ENCODE measurements around the gene ZNHIT2. TPM values are rescaled to one million over a fixed set of nuclear protein-coding genes. Genes with fewer than 3 reads are reported as not detected.

The ZNHIT2 gene
- total and polyA plus RNA-seq, 8 donors: 2.4 to 130 (median 18.9) TPM; not detected in 1

GRCh38 chr11:65072631-65072966 is 44.9 kb downstream of the ZNHIT2 start:
- Histone ChIP-seq H3K36me3 (no peaks in the 10 kb centered on the region), H3K4me3 (no peak overlapping the region), H3K27me3 (no peaks in the 10 kb centered on the region), H3K9me3 (no peaks in the 10 kb centered on the region), H3K4me1 (no peaks in the 10 kb centered on the region), H3K27ac (no peak overlapping the region)
- intact Hi-C loops (cut with DNase I; ENCODE audit: low total_unique reads): no loop called here
- DNase-seq: no peak
- WGBS, 5 donors: 12 to 59% (median 39%) methylated on average over 1 of the region's 1 CpG
- TF ChIP-seq POLR2A (IDR thresholded peaks at IDR 0.05): no peak
- TF ChIP-seq POLR2AphosphoS5 (IDR thresholded peaks at IDR 0.05): no peak
- no peak for TF ChIP-seq EP300 (IDR thresholded peaks at IDR 0.05)
- TF ChIP-seq CTCF (IDR thresholded peaks at IDR 0.05): no peak

- Histone ChIP-seq H3K27me3 (no peaks in the 10 kb centered on the region), H3K4me3 (no peak overlapping the region), H3K36me3 (no peaks in the 10 kb centered on the region), H3K4me1 (no peaks in the 10 kb centered on the region), H3K27ac (no peak overlapping the region), H3K9me3 (no peaks in the 10 kb centered on the region)
- WGBS, 5 donors: 55 to 68% (median 64%) methylated on average over 4 of the region's 4 CpGs
- DNase-seq: no peak
- intact Hi-C loops (cut with DNase I; ENCODE audit: low total_unique reads): no loop called here
- TF ChIP-seq POLR2A (IDR thresholded peaks at IDR 0.05): no peak
- no peak for TF ChIP-seq EP300 (IDR thresholded peaks at IDR 0.05)
- no peak for TF ChIP-seq CTCF (IDR thresholded peaks at IDR 0.05)
- no peak for TF ChIP-seq POLR2AphosphoS5 (IDR thresholded peaks at IDR 0.05)
These were observed 45.4 kb downstream of the ZNHIT2 start for GRCh38 chr11:65071907-65072630.

- Histone ChIP-seq H3K9me3 (no peaks in the 10 kb centered on the region), H3K27me3 (no peaks in the 10 kb centered on the region), H3K4me3 (no peak overlapping the region), H3K4me1 (no peaks in the 10 kb centered on the region), H3K36me3 (no peaks in the 10 kb centered on the region), H3K27ac (no peak overlapping the region)
- no peak for TF ChIP-seq EP300 (IDR thresholded peaks at IDR 0.05)
- no peak for TF ChIP-seq POLR2AphosphoS5 (IDR thresholded peaks at IDR 0.05)
- no peak for TF ChIP-seq POLR2A (IDR thresholded peaks at IDR 0.05)
- TF ChIP-seq CTCF (IDR thresholded peaks at IDR 0.05): no peak
- WGBS, 5 donors: 49 to 63% (median 52%) methylated on average over 9 of the region's 9 CpGs
- no peak for DNase-seq
- intact Hi-C loops (cut with DNase I; ENCODE audit: low total_unique reads): no loop called here
These were observed 48.3 kb downstream of the ZNHIT2 start for GRCh38 chr11:65069217-65069616.

GRCh38 chr11:65067446-65067845 is 50.1 kb downstream of the ZNHIT2 start:
- Histone ChIP-seq H3K4me3 (no peak overlapping the region), H3K27me3 (no peaks in the 10 kb centered on the region), H3K27ac (no peak overlapping the region), H3K36me3 (no peaks in the 10 kb centered on the region), H3K4me1 (no peaks in the 10 kb centered on the region), H3K9me3 (no peaks in the 10 kb centered on the region)
- DNase-seq: no peak
- WGBS, 5 donors: 78 to 89% (median 79%) methylated on average over 7 to 10 of the region's 10 CpGs
- TF ChIP-seq CTCF (IDR thresholded peaks at IDR 0.05): no peak
- no peak for TF ChIP-seq EP300 (IDR thresholded peaks at IDR 0.05)
- intact Hi-C loops (cut with DNase I; ENCODE audit: low total_unique reads): no loop called here
